MM.1S (cell line): ENCODE results near the gene FLRT2.

ENCODE experiments used
- DNase-seq: peaks from one replicate; pipeline ENCODE4 v3.0.0-alpha.2; 2015
- H2AFZ ChIP-seq: fragments of 300-600 bp; sonication (generic); 2 replicates; pipeline ENCODE4 v1.6.0; 2016; ENCODE audit warnings: antibody characterized with exemption, low read length
- H3F3A ChIP-seq: fragments of 300-600 bp; sonication (generic); 2 replicates; pipeline ENCODE4 v1.6.1; 2016; ENCODE audit warnings: mild to moderate bottlenecking, antibody characterized with exemption, low read length, moderate library complexity, mixed read lengths; ENCODE audit not compliant: insufficient read depth
- H3K27ac ChIP-seq: fragments of 300-600 bp; sonication (generic); 2 replicates; pipeline ENCODE4 v1.5.1; 2016; ENCODE audit warnings: mild to moderate bottlenecking, low read length
- H3K27me3 ChIP-seq: fragments of 300-600 bp; sonication (generic); replicated peaks from 2 replicates; pipeline ENCODE4 v1.6.0; 2016; ENCODE audit warnings: low read length; ENCODE audit not compliant: insufficient read depth
- H3K36me3 ChIP-seq: fragments of 300-600 bp; sonication (generic); replicated peaks from 2 replicates; pipeline ENCODE4 v1.6.1; 2016; ENCODE audit warnings: mild to moderate bottlenecking, low read length, mixed read lengths; ENCODE audit not compliant: insufficient read depth
- H3K4me1 ChIP-seq: fragments of 300-600 bp; sonication (generic); 2 replicates; pipeline ENCODE4 v1.6.1; 2016; ENCODE audit warnings: low read length, mixed read lengths
- H3K4me2 ChIP-seq: fragments of 300-600 bp; sonication (generic); 2 replicates; pipeline ENCODE4 v1.6.0; 2016; ENCODE audit warnings: low read depth, low read length
- H3K4me3 ChIP-seq: fragments of 300-600 bp; sonication (generic); 2 replicates; pipeline ENCODE4 v1.5.1; 2016; ENCODE audit warnings: low read length, mixed read lengths
- H3K79me2 ChIP-seq: fragments of 300-600 bp; sonication (generic); 2 replicates; pipeline ENCODE4 v1.6.1; 2016; ENCODE audit warnings: mixed run types, low read length, mixed read lengths
- H3K9ac ChIP-seq: fragments of 300-600 bp; sonication (generic); 2 replicates; pipeline ENCODE4 v1.6.1; 2016; ENCODE audit warnings: low read length, mixed read lengths
- H3K9me2 ChIP-seq: fragments of 300-600 bp; sonication (generic); replicated peaks from 2 replicates; pipeline ENCODE4 v1.6.1; 2016; ENCODE audit warnings: mild to moderate bottlenecking, low read length, mixed read lengths; ENCODE audit not compliant: insufficient read depth
- H3K9me3 ChIP-seq: fragments of 300-600 bp; sonication (generic); replicated peaks from 2 replicates; pipeline ENCODE4 v1.6.1; 2016; ENCODE audit warnings: mild to moderate bottlenecking, low read length, mixed read lengths; ENCODE audit not compliant: insufficient read depth
- H4K20me1 ChIP-seq: fragments of 300-600 bp; sonication (generic); 2 replicates; pipeline ENCODE4 v1.6.1; 2016; ENCODE audit warnings: mild to moderate bottlenecking, low read length, moderate library complexity, mixed read lengths; ENCODE audit not compliant: insufficient read depth
- EZH2 ChIP-seq: fragments of 300-600 bp; sonication (generic); optimal IDR thresholded peaks from 2 replicates; pipeline ENCODE3; 2017; ENCODE audit warnings: low read depth, mild to moderate bottlenecking, antibody characterized with exemption, low read length, mixed read lengths
- EZH2phosphoT487 ChIP-seq: fragments of 300-600 bp; sonication (generic); IDR thresholded peaks from 2 replicates; pipeline ENCODE4 v1.6.1; 2018; ENCODE audit warnings: antibody characterized with exemption, low read length
- TF ChIP-seq, protein P1 (sequence below): fragments of 300-600 bp; sonication (generic); IDR thresholded peaks from 2 replicates; pipeline ENCODE4 v1.5.1; 2016; ENCODE audit warnings: antibody characterized with exemption, low read length, mixed read lengths

Gene FLRT2

DNA sequence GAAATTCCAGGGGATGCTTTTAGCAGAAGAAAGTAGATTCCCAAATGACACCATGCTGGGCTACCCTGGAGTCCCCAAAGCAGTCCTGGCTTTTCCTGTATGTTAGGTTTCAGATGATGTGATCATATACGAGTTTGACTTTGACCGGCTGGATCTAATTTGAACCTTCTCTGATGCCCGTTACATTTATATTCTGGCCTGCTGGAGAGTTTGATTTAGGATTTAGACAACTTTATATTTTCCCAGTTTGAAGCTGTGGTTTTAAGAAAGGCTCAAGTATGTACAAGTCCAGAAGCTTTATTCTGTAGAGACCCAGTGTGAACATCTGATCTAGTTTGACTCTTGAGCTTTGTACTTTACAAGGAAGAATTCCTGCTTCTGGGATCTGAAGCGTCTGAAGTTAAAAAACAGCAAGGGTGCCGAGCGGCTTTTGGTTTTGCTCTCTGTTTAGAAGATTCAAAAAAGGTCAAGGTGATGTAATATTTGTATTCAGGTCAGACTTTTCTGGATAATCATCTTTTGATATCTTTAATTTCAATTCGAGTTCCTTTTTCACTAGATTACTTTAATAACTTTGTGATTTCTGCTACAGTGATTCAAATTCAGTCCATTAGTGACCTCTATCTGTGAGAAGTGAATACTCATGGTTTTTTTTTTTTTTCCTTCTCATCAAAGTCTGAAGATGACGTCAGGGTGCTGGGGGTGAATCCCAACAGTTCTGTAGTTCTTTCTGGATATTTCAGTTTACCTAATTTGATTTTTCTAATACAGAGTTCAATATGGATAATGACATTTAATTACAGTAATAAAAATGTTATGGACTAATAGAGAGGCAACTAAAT, 6.3 kb downstream of the FLRT2 start:
- no peak for TF ChIP-seq EZH2
- TF ChIP-seq EZH2phosphoT487 = no peak
- TF ChIP-seq, protein P1, sequence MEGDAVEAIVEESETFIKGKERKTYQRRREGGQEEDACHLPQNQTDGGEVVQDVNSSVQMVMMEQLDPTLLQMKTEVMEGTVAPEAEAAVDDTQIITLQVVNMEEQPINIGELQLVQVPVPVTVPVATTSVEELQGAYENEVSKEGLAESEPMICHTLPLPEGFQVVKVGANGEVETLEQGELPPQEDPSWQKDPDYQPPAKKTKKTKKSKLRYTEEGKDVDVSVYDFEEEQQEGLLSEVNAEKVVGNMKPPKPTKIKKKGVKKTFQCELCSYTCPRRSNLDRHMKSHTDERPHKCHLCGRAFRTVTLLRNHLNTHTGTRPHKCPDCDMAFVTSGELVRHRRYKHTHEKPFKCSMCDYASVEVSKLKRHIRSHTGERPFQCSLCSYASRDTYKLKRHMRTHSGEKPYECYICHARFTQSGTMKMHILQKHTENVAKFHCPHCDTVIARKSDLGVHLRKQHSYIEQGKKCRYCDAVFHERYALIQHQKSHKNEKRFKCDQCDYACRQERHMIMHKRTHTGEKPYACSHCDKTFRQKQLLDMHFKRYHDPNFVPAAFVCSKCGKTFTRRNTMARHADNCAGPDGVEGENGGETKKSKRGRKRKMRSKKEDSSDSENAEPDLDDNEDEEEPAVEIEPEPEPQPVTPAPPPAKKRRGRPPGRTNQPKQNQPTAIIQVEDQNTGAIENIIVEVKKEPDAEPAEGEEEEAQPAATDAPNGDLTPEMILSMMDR = no peak
- Histone ChIP-seq H3K4me3 (no peak overlapping the region), H3K9ac (no peak overlapping the region), H3K4me2 (no peak overlapping the region), H4K20me1 (no peaks in the 10 kb centered on the region), H3F3A (no peaks in the 10 kb centered on the region), H3K27me3 (no peaks in the 10 kb centered on the region), H3K9me2 (no peaks in the 10 kb centered on the region), H3K79me2 (no peaks in the 10 kb centered on the region), H3K9me3 (no peaks in the 10 kb centered on the region), H3K36me3 (no peaks in the 10 kb centered on the region), H3K27ac (no peak overlapping the region), H2AFZ (no peak overlapping the region), H3K4me1 (no peaks in the 10 kb centered on the region)
- no peak for DNase-seq

GRCh38 chr14:85536833-85537190, 6.9 kb downstream of the FLRT2 start:
- Histone ChIP-seq H3K36me3 (no peaks in the 10 kb centered on the region), H4K20me1 (no peaks in the 10 kb centered on the region), H3K9ac (no peak overlapping the region), H3F3A (no peaks in the 10 kb centered on the region), H3K9me2 (no peaks in the 10 kb centered on the region), H3K79me2 (no peaks in the 10 kb centered on the region), H3K4me2 (no peak overlapping the region), H3K4me3 (no peak overlapping the region), H3K4me1 (no peaks in the 10 kb centered on the region), H3K27ac (no peak overlapping the region), H2AFZ (no peak overlapping the region), H3K27me3 (no peaks in the 10 kb centered on the region), H3K9me3 (no peaks in the 10 kb centered on the region)
- DNase-seq = no peak
- TF ChIP-seq, protein P1 = no peak
- TF ChIP-seq EZH2 (no peak), EZH2phosphoT487 (no peak)

GRCh38 chr14:85537526-85537925, 7.6 kb downstream of the FLRT2 start:
- TF ChIP-seq, protein P1 = no peak
- TF ChIP-seq EZH2phosphoT487 (no peak), EZH2 (no peak)
- H3K9ac ChIP-seq = no peak overlapping the region
- no peaks in the 10 kb centered on the region for H3F3A ChIP-seq

More at GRCh38 chr14:85537526-85537925, 7.6 kb downstream of the FLRT2 start:
- H3K4me1 ChIP-seq = no peaks in the 10 kb centered on the region
- no peaks in the 10 kb centered on the region for H4K20me1 ChIP-seq
- H2AFZ ChIP-seq = no peak overlapping the region
- H3K36me3 ChIP-seq = no peaks in the 10 kb centered on the region
- H3K27me3 ChIP-seq = no peaks in the 10 kb centered on the region
- DNase-seq = no peak
- no peak overlapping the region for H3K4me3 ChIP-seq
- no peak overlapping the region for H3K4me2 ChIP-seq
- H3K9me2 ChIP-seq = no peaks in the 10 kb centered on the region
- no peak overlapping the region for H3K27ac ChIP-seq
- no peaks in the 10 kb centered on the region for H3K9me3 ChIP-seq
- H3K79me2 ChIP-seq = no peaks in the 10 kb centered on the region
